HG03280 (cell line): ENCODE data around the gene CALCOCO1.
"Not testable (repeated sequence)": the region's sequence is repeated elsewhere in the genome, so short reads cannot be mapped to it uniquely, and the experiment has no call there.

Experiments
- ATAC-seq: cut with Tn5 transposase; IDR thresholded peaks from one replicate; pipeline ENCODE4 v1.9.1; 2021; ENCODE audit warnings: mild to moderate bottlenecking, moderate library complexity; ENCODE audit not compliant: unreplicated experiment

Gene CALCOCO1, protein sequence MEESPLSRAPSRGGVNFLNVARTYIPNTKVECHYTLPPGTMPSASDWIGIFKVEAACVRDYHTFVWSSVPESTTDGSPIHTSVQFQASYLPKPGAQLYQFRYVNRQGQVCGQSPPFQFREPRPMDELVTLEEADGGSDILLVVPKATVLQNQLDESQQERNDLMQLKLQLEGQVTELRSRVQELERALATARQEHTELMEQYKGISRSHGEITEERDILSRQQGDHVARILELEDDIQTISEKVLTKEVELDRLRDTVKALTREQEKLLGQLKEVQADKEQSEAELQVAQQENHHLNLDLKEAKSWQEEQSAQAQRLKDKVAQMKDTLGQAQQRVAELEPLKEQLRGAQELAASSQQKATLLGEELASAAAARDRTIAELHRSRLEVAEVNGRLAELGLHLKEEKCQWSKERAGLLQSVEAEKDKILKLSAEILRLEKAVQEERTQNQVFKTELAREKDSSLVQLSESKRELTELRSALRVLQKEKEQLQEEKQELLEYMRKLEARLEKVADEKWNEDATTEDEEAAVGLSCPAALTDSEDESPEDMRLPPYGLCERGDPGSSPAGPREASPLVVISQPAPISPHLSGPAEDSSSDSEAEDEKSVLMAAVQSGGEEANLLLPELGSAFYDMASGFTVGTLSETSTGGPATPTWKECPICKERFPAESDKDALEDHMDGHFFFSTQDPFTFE

DNA sequence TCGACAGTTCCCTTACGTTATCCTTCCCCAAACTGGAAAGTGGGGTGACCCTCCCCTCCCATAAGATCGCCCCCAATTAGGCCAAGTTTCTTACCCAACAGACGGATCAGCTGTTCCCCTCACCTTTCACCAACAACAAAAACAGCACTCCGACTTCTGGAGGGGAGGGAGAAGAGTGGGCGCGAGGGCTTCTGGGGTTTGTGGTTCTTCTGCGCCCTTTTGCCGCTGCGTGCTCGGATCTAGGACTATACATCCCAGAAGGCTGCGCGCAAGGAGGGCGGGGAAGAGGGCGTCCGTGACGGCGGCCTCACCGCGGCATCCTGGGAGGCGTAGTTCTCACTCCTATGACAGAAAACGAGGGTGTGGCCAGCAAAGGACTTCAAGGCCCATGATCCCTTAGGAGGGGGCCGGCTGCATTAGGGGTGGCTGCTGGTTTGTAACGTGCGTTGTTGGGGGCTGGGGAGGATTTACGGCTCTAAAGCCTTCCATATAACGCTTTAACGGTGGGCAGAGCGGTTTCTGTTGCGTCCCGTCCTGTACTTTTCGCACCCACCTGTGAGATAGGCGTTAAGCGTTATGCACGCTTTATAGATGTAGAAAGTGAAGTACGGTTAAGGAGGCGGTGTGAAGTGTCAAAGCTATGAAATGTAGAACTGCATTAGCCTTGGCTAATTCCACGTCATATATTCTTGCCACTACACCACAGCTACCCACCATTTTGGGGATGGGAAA, at the start of gene CALCOCO1:
Gene CALCOCO1, minus strand, starts transcription at position 143 of the 732 bp plus-strand sequence. CDS start 2,210 bp downstream, outside the sequence.
- ATAC-seq = peak; percentile 99

DNA sequence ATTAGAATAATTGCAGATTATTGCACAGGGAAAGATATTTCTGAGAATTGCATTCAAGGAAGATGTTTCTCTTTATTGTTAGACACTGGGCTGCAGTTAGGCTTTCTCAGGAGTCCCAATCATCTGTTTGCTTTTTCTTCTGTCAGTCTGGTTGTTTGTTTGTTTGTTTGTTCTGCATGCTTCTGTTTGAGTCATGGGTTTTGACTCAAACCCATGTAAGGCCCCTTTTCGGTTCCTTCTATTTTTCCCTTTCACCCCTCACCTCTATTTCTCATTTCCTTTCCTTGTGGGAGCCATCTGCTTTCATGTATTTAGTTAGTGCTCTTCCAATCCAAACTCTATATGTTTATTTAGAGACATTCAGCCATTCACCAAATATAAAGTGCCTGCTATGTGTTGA, 49.6 kb upstream of the CALCOCO1 start:
- no peak for ATAC-seq

DNA sequence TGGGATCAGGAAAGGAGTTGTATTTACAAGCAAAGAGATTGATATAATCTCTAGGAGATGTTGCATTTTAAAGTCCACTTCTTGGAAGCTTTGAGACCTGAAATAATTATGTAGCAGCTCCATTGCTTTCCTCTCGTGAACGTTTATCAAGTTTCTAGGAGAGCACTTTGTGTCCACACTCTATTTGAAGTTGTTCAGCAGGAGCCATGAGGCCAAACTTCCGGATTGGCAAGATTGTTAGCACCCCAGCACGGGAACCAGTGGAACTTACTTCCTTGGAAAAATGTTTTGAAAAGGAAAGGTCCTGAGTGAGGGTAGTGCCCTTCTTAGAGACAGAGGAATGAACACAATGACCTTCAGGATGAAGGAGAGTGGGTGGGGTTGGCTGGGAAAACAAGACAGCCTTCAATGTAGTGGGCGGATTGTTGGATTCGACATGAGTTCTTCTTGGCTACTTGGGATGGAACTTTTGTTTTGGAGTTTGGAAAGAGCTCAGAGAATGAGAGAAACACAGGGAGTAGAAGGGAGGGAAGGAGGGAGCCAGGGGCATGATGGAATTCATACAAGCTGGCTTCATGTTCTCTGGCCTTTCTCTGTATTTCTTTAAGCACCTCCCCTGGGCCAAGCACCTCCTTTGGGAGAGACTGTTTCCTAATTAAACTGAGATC, 48.4 kb upstream of the CALCOCO1 start:
- ATAC-seq = no peak

DNA sequence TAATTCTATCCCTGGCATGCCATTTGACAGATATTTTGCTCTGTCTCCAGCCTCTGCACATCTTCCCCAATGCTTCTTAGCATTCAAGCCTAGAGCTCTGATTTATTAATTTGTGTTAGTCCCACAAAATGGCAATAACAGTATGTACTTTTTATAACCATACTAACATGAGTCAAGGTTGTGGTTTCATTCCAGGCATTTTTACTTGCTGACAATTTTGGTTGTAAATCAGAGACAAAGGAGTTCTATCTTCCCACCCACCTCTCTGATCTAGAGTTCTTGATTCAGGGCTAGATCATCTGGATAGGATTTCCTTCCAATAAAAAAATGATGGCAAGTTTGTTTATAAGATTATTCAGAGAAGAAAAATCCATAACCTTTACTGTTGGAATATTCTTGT, 43.0 kb upstream of the CALCOCO1 start:
- ATAC-seq = no peak

DNA sequence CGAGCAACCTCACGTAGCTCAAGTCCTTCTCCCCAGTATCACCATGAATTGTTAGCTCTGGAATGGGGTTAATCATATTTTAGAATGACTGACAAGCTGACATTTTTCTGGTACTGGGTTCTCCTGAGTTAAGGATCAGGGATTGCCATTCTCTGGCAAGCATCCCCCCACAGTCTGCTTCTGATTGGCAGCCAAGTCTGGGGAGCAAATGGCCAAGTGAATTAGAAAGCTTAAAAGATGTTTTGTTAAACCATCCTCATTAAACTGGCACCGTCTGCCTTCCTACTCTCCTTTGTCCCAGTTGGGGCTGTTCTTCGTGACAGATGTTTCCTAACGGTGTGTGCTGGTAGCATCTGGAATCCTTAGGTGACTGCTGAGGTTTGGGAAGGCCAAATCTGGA, 41.7 kb upstream of the CALCOCO1 start:
- ATAC-seq = no peak

DNA sequence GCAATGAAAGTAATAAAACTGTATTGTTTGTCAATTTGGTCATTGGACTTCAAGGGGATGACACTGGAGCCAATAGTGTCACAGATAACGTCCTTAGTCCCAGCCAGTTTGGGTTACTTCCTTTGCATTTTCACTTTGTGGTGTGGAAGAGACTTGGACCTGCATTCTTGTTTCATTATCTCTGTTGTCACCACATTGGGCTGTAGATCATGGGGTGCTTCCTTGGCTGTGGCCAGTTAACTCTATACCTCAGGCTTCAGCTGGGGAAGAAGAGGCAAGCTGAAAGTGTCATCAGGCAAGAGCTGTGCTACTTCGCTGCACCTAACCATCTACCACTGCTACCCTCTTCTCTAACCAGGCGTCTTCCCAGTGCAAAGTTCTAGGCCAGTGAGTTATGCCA, 39.6 kb upstream of the CALCOCO1 start:
- no peak for ATAC-seq

DNA sequence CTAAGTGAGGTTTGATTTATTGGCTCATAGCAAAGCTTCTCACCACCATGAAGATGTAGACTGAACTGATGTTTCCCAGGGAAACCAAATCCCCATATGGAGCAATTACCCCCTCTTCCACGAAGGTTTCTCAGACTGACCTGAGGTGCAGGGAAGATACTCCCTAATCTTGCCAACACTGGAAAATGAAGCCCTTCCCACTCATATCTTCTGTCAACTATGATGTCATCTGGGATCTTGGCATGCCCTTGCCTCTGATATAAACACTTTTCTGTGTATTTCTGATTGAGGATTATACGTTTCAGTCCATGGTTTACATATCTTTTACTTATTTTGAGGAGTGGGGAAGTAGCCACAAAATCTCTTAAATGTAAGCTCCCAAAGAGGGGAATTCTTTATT, 38.6 kb upstream of the CALCOCO1 start:
- no peak for ATAC-seq

DNA sequence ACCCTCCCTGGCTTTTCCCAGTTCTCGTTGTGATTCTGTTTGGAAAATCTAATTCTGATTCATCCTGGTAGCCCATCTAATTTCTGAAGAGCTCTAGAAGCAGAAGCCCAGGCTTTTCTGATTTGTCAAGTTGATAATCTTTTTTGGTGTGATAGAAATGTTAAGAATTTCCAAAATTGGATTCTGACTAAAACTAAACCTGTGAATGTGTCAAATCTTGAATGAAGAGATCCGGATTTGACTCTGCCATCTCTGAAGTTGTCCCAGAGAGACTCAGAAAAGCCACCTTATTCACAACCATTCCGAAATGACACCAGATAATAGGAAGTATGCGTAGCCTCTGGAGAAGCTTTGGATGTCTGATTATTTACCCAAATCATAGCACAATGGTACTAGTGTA, 37.4 kb upstream of the CALCOCO1 start:
- no peak for ATAC-seq

DNA sequence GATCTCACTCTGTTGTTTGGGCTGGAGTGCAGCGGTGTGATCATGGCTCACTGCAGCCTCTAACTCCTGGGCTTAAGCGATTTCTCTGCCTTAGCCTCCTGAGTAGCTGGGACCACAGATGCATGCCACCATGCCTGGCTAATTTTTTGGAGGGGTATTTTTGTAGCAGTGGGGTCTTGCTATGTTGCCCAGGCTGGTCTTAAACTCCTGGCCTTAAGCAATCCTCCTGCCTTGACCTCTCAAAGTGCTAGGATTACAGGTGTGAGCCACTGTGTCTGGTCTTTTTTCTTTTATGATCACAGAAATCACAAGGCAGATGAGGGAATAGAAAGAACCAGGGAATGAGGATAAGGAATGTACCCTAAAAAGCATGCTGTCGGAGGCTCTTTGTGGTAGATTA, 35.5 kb upstream of the CALCOCO1 start:
- not testable (repeated sequence) for ATAC-seq

DNA sequence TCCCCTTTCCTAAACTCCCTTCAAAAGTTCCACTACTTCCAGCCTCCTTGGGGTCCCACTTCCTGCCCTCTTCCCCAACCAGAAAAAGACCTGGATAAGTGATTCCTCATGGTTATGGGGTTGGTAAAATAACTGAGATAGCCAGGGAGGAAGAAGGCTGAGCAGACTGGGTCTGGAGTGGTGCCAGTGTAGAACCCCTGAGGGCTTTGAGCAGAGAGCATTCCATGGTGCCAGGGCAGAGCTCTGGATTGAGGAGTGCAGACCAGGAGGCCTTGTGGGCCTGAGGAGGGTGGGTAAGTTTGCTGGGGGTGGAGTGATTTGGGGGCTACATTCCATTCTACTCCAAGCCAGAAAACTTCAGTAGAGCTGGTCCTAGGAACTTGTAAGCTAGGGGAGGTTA, 34.1 kb upstream of the CALCOCO1 start:
- no peak for ATAC-seq

DNA sequence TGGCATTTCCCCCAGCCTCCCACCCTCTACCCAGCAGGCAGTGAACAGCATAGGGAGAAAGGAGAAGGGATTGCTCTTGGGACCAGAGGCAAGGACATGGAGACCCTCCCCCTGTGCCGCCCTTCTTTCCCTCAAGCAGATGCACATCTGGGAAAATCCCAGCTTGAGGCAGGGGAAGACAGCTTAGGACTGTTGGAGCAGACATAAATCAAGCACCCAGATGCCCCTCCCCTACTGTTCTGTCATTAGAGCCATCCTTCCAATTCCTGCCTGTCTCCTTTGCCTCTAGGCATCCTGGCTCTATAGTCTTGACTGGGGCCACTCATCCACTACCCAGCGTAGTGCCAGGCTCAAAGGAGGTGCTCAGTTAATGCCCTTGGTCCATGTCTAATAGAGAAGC, 32.0 kb upstream of the CALCOCO1 start:
- ATAC-seq = no peak

DNA sequence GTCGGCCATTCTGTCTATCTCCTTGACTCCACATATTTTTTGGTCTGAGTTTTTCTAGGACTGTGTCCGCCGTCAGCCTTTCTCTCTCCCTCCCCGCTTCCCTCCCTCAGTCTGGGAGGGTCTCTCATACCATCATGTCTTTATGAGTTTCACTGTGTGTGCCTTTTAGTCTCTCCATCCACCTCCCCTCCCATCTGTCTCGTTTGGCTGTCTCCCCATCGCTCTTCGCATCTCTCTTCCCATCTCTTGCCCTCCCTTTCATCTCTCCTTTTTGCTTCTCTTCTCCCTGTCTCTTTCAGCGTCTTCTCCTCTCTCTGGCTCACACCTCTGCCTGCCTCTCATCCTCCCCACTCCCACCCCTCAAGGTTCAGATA, 31.5 kb upstream of the CALCOCO1 start:
- no peak for ATAC-seq

DNA sequence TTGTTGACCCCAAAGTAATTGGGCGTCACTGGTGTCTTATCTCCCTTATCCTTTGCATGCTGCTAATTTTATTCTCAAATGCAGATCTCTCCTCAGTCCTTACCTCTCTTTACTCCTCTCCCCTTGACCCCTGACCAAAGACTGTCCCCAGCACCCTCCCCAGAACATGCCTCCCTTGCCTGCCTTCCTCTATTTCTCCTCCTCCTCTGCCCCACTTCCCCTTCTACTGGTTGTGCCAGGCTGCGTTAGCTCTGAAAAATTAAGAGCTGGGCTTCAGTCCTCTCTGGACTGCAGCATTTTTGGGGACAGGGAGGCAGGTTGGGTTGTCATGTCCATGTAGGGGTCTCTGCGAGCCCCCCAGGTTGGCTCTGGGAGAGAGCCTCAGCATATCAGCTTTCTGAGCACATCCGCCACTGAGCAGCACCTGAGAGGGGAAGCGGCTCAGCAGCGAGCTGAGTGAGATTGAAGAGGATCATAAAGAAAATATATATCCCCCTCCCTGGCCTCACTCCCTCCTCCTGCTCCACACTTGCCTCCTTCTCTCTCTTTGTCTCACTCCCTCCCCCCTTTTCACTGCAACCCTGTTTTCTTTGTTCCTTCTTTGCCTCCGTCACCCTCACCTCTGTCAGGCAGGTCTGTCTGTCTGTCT, 31.0 kb upstream of the CALCOCO1 start:
- ATAC-seq = no peak

DNA sequence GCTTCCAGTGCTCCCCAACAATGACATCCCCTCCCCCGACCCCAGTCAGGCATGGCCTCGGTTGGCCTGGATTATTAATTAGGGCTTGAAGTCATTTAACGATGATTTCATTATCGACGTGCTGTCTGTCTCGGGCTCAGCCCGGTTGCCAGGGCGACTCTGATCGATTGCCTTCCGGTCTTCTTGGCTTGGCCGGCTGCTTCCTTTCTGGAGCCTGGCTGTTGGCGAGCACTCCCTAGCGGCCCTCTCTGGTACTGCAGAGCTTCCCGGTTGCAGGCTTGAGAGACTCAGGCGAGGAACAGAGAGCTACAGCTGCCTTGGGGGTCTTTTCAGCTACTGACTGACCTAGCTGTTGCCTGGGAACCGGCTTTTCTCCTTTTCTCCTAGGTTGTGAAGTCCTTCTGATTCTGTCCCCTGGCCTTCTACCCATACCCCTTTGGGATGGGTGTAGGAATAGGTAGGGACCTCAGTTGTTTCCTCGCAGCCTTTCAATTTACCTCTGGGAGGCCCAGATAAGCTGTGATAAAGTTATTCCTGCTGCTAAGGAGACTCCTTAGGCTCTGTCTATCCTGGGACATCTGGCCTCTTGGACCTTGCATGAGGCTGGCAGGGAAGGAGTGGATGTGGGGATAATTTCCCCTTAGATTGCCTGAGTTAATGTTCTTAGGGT, 30.0 kb upstream of the CALCOCO1 start:
- peak; percentile 74 for ATAC-seq

DNA sequence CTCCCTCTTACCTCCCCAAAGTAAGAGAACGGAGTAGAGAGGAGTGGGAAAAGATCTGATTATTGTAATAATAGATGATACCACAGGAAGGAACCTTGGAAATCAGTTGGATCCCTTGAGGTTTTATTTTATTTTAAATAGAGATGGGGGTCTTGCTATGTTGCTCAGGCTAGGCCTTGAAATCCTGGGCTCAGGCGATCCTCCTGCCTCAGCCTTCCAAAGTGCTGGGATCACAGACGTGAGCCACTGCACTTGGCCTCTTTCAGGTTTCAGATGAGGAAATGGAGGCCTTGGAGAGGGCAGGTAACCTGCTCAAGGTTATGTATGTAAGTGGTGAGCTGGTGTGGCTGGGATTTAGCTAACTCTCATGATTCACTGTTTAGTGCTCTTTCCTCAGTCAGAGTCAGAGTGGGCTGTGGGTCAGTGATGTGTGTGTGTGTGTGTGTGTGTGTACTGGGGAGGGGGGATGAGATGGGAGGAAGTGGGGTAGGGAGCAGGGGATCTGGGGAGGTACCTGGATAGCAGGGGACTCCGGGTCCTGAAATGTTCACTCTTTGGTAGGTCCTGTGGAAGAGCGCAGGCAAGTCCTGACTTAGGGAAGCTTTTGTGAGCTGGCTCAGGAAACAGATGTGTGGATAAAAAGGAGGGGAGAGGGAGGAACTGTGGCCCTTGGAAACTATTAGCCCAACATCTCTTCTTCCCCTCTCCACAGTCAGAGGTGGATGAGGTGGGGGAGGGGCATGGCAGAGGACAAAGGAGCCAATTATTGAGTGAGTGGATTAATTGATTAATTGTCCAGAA, 29.2 kb upstream of the CALCOCO1 start:
- ATAC-seq = no peak

DNA sequence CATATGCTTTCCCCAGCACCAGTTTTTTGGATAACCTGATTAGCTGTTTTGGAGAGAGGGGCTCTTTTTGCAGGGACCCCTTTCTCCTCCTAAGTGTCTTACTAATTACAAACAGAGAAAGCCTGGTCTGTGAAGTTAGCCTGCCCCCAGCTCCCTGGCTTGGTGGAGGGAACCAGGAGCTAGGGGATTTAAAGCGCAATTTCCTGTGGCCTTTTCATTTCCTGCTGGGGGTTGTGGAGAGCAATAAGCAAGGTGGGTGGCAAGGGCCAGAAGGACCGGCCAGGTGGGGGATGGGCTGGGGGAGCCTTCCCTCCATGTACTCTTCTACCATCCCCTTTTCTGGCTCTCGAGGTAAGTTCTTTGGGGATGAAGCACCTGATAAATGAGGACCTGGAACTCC, 28.6 kb upstream of the CALCOCO1 start:
- ATAC-seq = no peak

DNA sequence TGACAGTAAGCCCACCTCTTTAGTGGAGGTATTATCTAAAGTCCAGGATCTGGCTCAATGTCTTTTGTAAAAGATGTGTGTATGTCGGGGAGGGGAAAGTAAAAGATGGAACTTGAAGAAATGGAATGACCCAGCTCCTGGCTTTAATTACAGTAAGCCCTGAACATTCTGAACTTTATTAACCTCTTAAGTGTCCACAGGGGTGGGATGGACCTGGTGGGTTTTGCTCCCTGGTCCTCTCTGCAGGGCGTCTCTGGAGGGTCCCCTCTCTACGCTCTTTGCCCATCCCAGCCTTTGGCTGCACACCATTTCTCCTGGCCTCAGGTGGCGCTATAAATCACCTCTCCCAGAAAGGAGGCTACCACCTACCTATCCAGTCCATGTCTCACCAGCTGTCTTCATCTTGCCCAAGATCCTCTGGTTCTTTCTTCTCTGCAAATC, 28.2 kb upstream of the CALCOCO1 start:
- ATAC-seq = no peak

DNA sequence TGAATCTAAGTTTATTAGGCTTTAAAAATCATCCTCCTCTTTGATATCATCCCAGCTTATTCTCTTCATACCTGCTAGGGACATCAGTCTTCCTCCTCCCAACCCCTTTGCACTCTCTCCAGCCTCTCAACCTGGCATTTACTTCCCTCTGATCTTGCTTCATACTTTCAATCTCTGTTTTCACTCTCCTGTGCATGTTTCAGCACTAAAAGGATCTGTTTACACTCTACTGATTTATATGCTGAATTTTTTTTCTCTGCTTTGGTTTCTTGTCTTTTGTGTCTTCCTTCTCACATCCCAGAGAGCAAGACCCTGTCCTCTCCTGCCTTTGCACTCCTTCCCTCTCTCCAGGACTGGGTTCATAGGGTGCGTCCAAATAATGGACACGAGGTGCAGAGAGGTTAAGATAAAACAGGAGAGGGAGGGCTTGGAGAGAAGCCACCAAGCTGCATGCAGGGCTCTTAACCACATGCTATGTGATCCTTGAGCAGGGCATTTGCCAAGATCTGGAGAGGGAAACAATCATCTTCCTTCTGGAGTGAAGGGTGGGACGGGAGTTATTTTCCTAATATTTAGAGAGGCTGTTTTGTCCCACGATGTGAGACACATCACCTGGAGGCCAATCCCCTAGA, 27.5 kb upstream of the CALCOCO1 start:
- ATAC-seq = no peak

DNA sequence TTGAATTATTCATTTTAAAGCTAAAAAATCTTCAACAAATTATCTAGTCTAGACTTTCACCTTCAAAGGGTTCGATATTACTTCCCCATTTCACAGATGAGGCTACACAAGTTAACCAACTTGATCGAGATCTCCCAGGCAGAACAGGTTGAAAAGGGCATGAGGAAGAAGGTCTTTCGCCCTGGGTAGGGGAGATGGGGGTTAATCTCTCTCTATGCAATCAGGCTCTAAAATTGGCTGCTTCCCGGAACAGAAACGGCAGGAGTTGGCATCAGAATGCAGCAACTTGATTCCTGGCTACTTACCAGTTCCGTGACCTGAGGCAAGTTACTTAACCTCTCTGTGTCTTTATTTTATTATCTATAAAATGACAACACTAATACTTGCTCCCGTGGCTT, 26.9 kb upstream of the CALCOCO1 start:
- no peak for ATAC-seq
